Activated effector memory CD4-positive, alpha-beta T cell treated with anti-CD3 and anti-CD28 coated beads, Interleukin-2, amount 50 U/mL, for 16 hours (primary cell): ENCODE data around the gene MRPL12.

Experiments used
- DNase-seq: peaks from one replicate; pipeline ENCODE4 v3.0.0-alpha.2; 2020

MRPL12 gene

GRCh38 chr17:81741594-81742452 lies 38.7 kb downstream of the MRPL12 start:
- DNase-seq, result peak; percentile 55
